ENCODE measurements around the gene CACNA1C.

CACNA1C gene

GRCh38 chr12:2390850-2391390 is 338.1 kb downstream of the CACNA1C start:
- DNase-seq (ENCODE audit: low spot score) = no peak

GRCh38 chr12:2391740-2392331 is 339.0 kb downstream of the CACNA1C start:
- no peak for DNase-seq (ENCODE audit: low spot score)

- no peak for DNase-seq (ENCODE audit: low spot score)
Measured at GRCh38 chr12:2393016-2393415, 340.2 kb downstream of the CACNA1C start.

- DNase-seq (ENCODE audit: low spot score) = no peak
Measured at GRCh38 chr12:2393996-2394395, 341.2 kb downstream of the CACNA1C start.

- DNase-seq (ENCODE audit: low spot score) = peak; percentile 88
Measured at GRCh38 chr12:2395354-2395977, 342.7 kb downstream of the CACNA1C start.

- no peak for DNase-seq (ENCODE audit: low spot score)
Measured at GRCh38 chr12:2396448-2396871, 343.7 kb downstream of the CACNA1C start.

GRCh38 chr12:2397356-2398045 is 344.7 kb downstream of the CACNA1C start:
- no peak for DNase-seq (ENCODE audit: low spot score)

GRCh38 chr12:2401040-2401439 is 348.3 kb downstream of the CACNA1C start:
- DNase-seq (ENCODE audit: low spot score) = no peak

GRCh38 chr12:2402073-2402579 is 349.3 kb downstream of the CACNA1C start:
- DNase-seq (ENCODE audit: low spot score) = no peak

GRCh38 chr12:2403221-2403976 is 350.6 kb downstream of the CACNA1C start:
- no peak for DNase-seq (ENCODE audit: low spot score)

- no peak for DNase-seq (ENCODE audit: low spot score)
Measured at GRCh38 chr12:2405039-2405438, 352.3 kb downstream of the CACNA1C start.

- DNase-seq (ENCODE audit: low spot score) = no peak
Measured at GRCh38 chr12:2406903-2407302, 354.1 kb downstream of the CACNA1C start.

- no peak for DNase-seq (ENCODE audit: low spot score)
Measured at GRCh38 chr12:2408262-2408661, 355.5 kb downstream of the CACNA1C start.

- DNase-seq (ENCODE audit: low spot score) = no peak
Measured at GRCh38 chr12:2409656-2410265, 357.0 kb downstream of the CACNA1C start.

- DNase-seq (ENCODE audit: low spot score) = no peak
Measured at GRCh38 chr12:2410496-2410895, 357.7 kb downstream of the CACNA1C start.

GRCh38 chr12:2411011-2411410 is 358.2 kb downstream of the CACNA1C start:
- no peak for DNase-seq (ENCODE audit: low spot score)

GRCh38 chr12:2411616-2412304 is 359.0 kb downstream of the CACNA1C start:
- DNase-seq (ENCODE audit: low spot score) = peak; percentile 62

- DNase-seq (ENCODE audit: low spot score) = peak; percentile 47
Measured at GRCh38 chr12:2412305-2412643, 359.5 kb downstream of the CACNA1C start.

- no peak for DNase-seq (ENCODE audit: low spot score)
Measured at GRCh38 chr12:2413301-2413700, 360.5 kb downstream of the CACNA1C start.

- no peak for DNase-seq (ENCODE audit: low spot score)
Measured at GRCh38 chr12:2413999-2414792, 361.4 kb downstream of the CACNA1C start.
